Fibroblast of skin of right quadriceps (primary cell): Measurements from ENCODE around the gene MRPS5.
"Not testable (repeated sequence)": the region's sequence is repeated elsewhere in the genome, so short reads cannot be mapped to it uniquely, and the experiment has no call there.

Experiments
- DNase-seq: peaks from one replicate; pipeline ENCODE4 v3.0.0-alpha.2; 2013

Gene MRPS5

GRCh38 chr2:95044601-95045000 is 77.0 kb downstream of the MRPS5 start:
- no peak for DNase-seq

GRCh38 chr2:95043300-95044093 is 78.1 kb downstream of the MRPS5 start:
- DNase-seq, result peak; percentile 46

- DNase-seq, result no peak
Observed at GRCh38 chr2:95042472-95043271, 78.9 kb downstream of the MRPS5 start.

GRCh38 chr2:95041824-95042442 is 79.7 kb downstream of the MRPS5 start:
- DNase-seq, result no peak

- no peak for DNase-seq
Observed at GRCh38 chr2:95041060-95041823, 80.4 kb downstream of the MRPS5 start.

GRCh38 chr2:95040426-95040825 is 81.2 kb downstream of the MRPS5 start:
- no peak for DNase-seq

GRCh38 chr2:95039978-95040377 is 81.6 kb downstream of the MRPS5 start:
- DNase-seq, result no peak

GRCh38 chr2:95039363-95039762 is 82.2 kb downstream of the MRPS5 start:
- no peak for DNase-seq

GRCh38 chr2:95038635-95039298 is 82.8 kb downstream of the MRPS5 start:
- DNase-seq, result no peak

GRCh38 chr2:95037841-95038585 is 83.6 kb downstream of the MRPS5 start:
- DNase-seq, result not testable (repeated sequence)

- no peak for DNase-seq
Observed at GRCh38 chr2:95037384-95037839, 84.2 kb downstream of the MRPS5 start.

- no peak for DNase-seq
Observed at GRCh38 chr2:95036596-95037383, 84.8 kb downstream of the MRPS5 start.
